HCT116 (cell line): Measurements from ENCODE around the gene TIMM29.

ENCODE experiments used
- CTCF ChIP-seq, 3 experiments: fragments of 200-600 bp in 1 of 3; sonication (generic) in 1 of 3; IDR thresholded peaks in 2 of 3; conservative IDR thresholded peaks in 1 of 3; 2 replicates each; pipeline ENCODE4 v1.5.1; 2012 to 2017; ENCODE audit warnings: low read depth in 2 of 3, low read length in 2 of 3, antibody characterized with exemption in 1 of 3, borderline replicate concordance in 1 of 3, control low read depth in 1 of 3, mild to moderate bottlenecking in 1 of 3, mixed read lengths in 1 of 3, mixed run types in 1 of 3, moderate library complexity in 1 of 3; ENCODE audit not compliant: insufficient read depth in 1 of 3
- EGR1 ChIP-seq: IDR thresholded peaks from 2 replicates; pipeline ENCODE4 v1.6.1; 2012; ENCODE audit warnings: low read depth
- MAX ChIP-seq: IDR thresholded peaks from 2 replicates; pipeline ENCODE4 v1.6.1; 2012
- POLR2A ChIP-seq: IDR thresholded peaks from 2 replicates; pipeline ENCODE4 v1.7.0; 2011; ENCODE audit warnings: borderline replicate concordance; ENCODE audit not compliant: insufficient read depth, insufficient read length; ENCODE audit errors: extremely low read depth
- REST ChIP-seq: IDR thresholded peaks from 2 replicates; pipeline ENCODE4 v1.6.1; 2012; ENCODE audit warnings: low read depth
- YY1 ChIP-seq: IDR thresholded peaks from 2 replicates; pipeline ENCODE4 v1.6.1; 2011; ENCODE audit warnings: low read length, low read depth, moderate library complexity, mild to moderate bottlenecking; ENCODE audit not compliant: insufficient replicate concordance; ENCODE audit errors: extremely low read depth

- TF ChIP-seq CTCF (IDR thresholded peaks at IDR 0.05 in 2 of 3, conservative IDR thresholded peaks at IDR 0.05 in 1 of 3; ENCODE audit: borderline replicate concordance in 1 of 3, insufficient read depth in 1 of 3, low read depth in 2 of 3, low read length in 2 of 3) = no peak
- TF ChIP-seq REST = no peak
- no peak for TF ChIP-seq POLR2A
- TF ChIP-seq MAX = no peak
- no peak for TF ChIP-seq EGR1
- TF ChIP-seq YY1 = no peak
Measured at GRCh38 chr19:10920781-10921180, 7.8 kb upstream of the TIMM29 start.
